Brain microvascular endothelial cell (primary cell): ENCODE results near the gene ESD.

ENCODE experiments used
- DNase-seq: peaks from one replicate; pipeline ENCODE4 v3.0.0-alpha.2; 2020
- H3K27ac ChIP-seq: fragments of 250-450 bp; sonication (Bioruptor Pico); 2 replicates; pipeline ENCODE4 v1.5.1; 2020; ENCODE audit warnings: mild to moderate bottlenecking, moderate library complexity
- H3K27me3 ChIP-seq: fragments of 250-450 bp; sonication (Bioruptor Pico); replicated peaks from 2 replicates; pipeline ENCODE4 v1.5.1; 2020; ENCODE audit warnings: mild to moderate bottlenecking
- H3K36me3 ChIP-seq: fragments of 250-450 bp; sonication (Bioruptor Pico); replicated peaks from 2 replicates; pipeline ENCODE4 v1.5.1; 2020; ENCODE audit warnings: mild to moderate bottlenecking
- H3K4me3 ChIP-seq: 2 replicates; pipeline ENCODE4 v1.5.1; 2011; ENCODE audit warnings: low read depth, mild to moderate bottlenecking, control low read depth, low read length, moderate library complexity
- CTCF ChIP-seq: IDR thresholded peaks from 2 replicates; pipeline ENCODE4 v1.5.1; 2011; ENCODE audit warnings: low read depth, mild to moderate bottlenecking, moderate library complexity, low read length, control low read depth, inconsistent platforms; ENCODE audit errors: missing control alignments
- in situ Hi-C: cut with HindIII; loops from 2 replicates; pipeline ENCODE4 v1.10.0; 2017; ENCODE audit warnings: low sequenced_read_pairs, low pct_ligation_motif_present

The ESD gene

GRCh38 chr13:46751811-46752635 is 44.9 kb downstream of the ESD start:
- no peak for DNase-seq
- TF ChIP-seq CTCF = no peak
- Histone ChIP-seq H3K27ac (no peak overlapping the region), H3K36me3 (peaks cover 5% of the 10 kb centered on the region), H3K27me3 (no peaks in the 10 kb centered on the region), H3K4me3 (no peak overlapping the region)
- in situ Hi-C loops = no loop called here

- Histone ChIP-seq H3K27ac (no peak overlapping the region), H3K36me3 (peaks cover 5% of the 10 kb centered on the region), H3K27me3 (no peaks in the 10 kb centered on the region), H3K4me3 (no peak overlapping the region)
- in situ Hi-C loops = no loop called here
- TF ChIP-seq CTCF = no peak
- peak; percentile 22 for DNase-seq
These were observed 47.0 kb downstream of the ESD start for GRCh38 chr13:46749951-46750350.

- no peak overlapping the region for H3K4me3 ChIP-seq
- H3K27me3 ChIP-seq = no peaks in the 10 kb centered on the region
- H3K27ac ChIP-seq = no peak overlapping the region
- DNase-seq = no peak
- in situ Hi-C loops = no loop called here
- H3K36me3 ChIP-seq = peaks cover 5% of the 10 kb centered on the region
- TF ChIP-seq CTCF = no peak
These were observed 48.7 kb downstream of the ESD start for GRCh38 chr13:46748300-46748699.

GRCh38 chr13:46747031-46747820 is 49.7 kb downstream of the ESD start:
- in situ Hi-C loops = no loop called here

DNA sequence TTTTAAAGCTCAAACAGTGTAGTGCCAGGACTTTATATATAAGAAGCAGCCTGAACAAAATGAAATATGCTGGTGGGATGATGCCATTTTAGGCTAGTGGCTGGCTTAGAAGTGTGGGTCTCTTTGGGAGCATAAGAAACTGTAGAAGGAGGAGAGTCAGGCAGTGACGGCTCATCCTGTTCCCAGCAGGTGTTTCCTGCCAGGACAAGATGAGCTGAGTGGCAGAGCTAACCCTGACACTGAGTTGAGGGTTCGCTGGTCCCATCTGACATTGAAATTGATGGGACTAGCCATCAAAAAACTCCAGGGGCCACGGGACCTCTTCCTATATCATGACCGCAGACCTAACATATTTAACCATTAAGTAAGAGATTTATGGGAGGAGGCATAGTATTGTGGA is 51.3 kb downstream of the ESD start:
- Histone ChIP-seq H3K4me3 (no peak overlapping the region), H3K27ac (no peak overlapping the region), H3K27me3 (no peaks in the 10 kb centered on the region), H3K36me3 (peaks cover 3% of the 10 kb centered on the region)
- no peak for TF ChIP-seq CTCF
- in situ Hi-C loops = no loop called here
- DNase-seq = no peak

More at GRCh38 chr13:46747031-46747820, 49.7 kb downstream of the ESD start:
- no peak overlapping the region for H3K4me3 ChIP-seq
- H3K27ac ChIP-seq = no peak overlapping the region
- no peak for DNase-seq
- peaks cover 5% of the 10 kb centered on the region for H3K36me3 ChIP-seq
- TF ChIP-seq CTCF = no peak
- H3K27me3 ChIP-seq = no peaks in the 10 kb centered on the region
